Measurements from ENCODE around the gene ATCAY. TPM values are rescaled to one million over a fixed set of nuclear protein-coding genes. Genes with fewer than 3 reads are reported as not detected.
A peak's percentile ranks its signal among the peaks of the same experiment; 100 is the strongest.
"Not testable (repeated sequence)": the region's sequence is repeated elsewhere in the genome, so short reads cannot be mapped to it uniquely, and the experiment has no call there.

ATCAY gene
- total RNA-seq, 2 donors from 2014 or later: 0.58 to 2.8 TPM

DNA sequence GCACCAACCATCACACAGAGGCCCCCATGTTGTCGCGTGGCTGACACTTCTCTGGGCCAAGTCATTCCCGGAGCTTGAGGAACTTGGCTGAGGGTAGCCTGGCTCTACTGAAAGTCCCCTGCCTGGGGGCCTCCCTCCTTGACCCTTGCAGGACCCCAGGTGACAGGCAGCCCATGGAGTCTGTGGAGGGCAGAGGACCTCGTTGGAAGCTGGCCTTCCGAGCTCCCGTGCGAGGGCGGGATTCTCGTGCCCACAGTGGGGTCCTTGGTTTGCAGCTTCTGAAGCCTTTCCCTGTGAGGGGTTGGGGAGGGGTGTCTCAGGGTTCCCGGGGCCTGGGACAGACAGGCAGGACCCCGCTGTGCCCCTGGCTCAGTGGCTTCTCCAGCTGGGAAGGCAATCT is 68.8 kb downstream of the ATCAY start:
- WGBS, 2 experiments (ENCODE audit: insufficient coverage in 1 of 2, insufficient read length in 1 of 2): 87 to 96% methylated on average over 4 to 11 of the region's 11 CpGs
- TF ChIP-seq, protein P1, sequence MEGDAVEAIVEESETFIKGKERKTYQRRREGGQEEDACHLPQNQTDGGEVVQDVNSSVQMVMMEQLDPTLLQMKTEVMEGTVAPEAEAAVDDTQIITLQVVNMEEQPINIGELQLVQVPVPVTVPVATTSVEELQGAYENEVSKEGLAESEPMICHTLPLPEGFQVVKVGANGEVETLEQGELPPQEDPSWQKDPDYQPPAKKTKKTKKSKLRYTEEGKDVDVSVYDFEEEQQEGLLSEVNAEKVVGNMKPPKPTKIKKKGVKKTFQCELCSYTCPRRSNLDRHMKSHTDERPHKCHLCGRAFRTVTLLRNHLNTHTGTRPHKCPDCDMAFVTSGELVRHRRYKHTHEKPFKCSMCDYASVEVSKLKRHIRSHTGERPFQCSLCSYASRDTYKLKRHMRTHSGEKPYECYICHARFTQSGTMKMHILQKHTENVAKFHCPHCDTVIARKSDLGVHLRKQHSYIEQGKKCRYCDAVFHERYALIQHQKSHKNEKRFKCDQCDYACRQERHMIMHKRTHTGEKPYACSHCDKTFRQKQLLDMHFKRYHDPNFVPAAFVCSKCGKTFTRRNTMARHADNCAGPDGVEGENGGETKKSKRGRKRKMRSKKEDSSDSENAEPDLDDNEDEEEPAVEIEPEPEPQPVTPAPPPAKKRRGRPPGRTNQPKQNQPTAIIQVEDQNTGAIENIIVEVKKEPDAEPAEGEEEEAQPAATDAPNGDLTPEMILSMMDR (conservative IDR thresholded peaks at IDR 0.05): no peak
- Histone ChIP-seq H3K4me3 (ENCODE audit: low read length) (no peak overlapping the region), H3K27me3 (ENCODE audit: control insufficient read depth, insufficient read depth, low read length, poor library complexity, severe bottlenecking) (no peaks in the 10 kb centered on the region), H3K9ac (ENCODE audit: extremely low read depth, low read length, poor library complexity, severe bottlenecking) (no peak overlapping the region), H3K4me1 (ENCODE audit: control insufficient read depth, insufficient read depth, low read length) (no peaks in the 10 kb centered on the region), H3K36me3 (ENCODE audit: control insufficient read depth, insufficient read depth, low read length) (no peaks in the 10 kb centered on the region), H3K9me3 (ENCODE audit: control insufficient read depth, low read length) (no peaks in the 10 kb centered on the region), H3K27ac (ENCODE audit: low read depth, low read length) (no peak overlapping the region)
- no peak overlapping the region for H3K27ac Mint-ChIP-seq
- peak; percentile 51 for DNase-seq
- no peak overlapping the region for H3K4me3 Mint-ChIP-seq
- H3K9me3 Mint-ChIP-seq: no peaks in the 10 kb centered on the region
- peaks cover 5% of the 10 kb centered on the region for H3K36me3 Mint-ChIP-seq (ENCODE audit: low read depth)
- no peaks in the 10 kb centered on the region for H3K27me3 Mint-ChIP-seq (ENCODE audit: insufficient read depth)
- H3K4me1 Mint-ChIP-seq: no peaks in the 10 kb centered on the region

DNA sequence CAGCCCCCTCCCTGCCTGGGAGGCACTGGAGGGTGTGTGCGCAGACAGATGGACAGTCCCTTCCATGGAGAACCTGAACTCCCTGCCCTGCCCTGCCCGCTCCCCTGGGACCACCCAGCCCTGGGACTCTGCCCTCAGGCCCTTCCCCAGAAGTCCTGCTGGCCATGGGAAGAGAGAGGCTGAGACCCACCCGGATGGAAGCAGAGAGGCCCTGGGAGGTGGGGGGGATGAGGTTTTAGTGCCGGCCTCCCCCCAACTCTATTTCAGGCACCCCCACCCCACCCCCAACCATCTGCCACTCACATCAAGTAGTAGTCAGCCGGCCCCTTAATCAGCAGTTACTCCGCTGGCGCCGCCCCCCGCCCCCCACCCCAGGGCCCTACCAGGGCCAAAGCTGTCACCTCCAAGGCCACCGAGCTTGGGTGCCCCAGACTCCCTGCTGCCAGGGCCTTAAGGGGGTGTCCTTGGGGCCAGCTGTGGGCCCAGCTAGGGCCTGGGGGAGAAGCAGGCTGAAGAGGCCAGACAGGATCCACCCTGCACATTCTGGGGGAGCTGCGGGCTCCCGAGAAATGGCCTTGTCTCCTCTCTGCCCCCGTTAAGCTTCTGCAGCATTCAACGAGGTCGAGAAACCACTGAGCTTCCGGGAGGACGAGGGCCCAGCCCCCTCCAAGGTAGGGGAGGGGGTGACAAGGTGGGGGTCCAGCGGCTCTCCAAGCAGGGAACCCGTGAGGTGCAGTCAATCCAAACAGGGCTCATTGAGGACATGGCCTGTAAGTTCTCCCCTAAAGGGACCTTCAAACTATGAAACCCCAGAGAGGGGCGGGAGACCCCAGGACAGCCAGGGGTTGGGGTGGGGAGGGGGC is 69.7 kb downstream of the ATCAY start:
- H3K4me3 Mint-ChIP-seq: no peak overlapping the region
- H3K27me3 Mint-ChIP-seq (ENCODE audit: insufficient read depth): no peaks in the 10 kb centered on the region
- H3K36me3 ChIP-seq (ENCODE audit: control insufficient read depth, insufficient read depth, low read length): peaks cover under 1% of the 10 kb centered on the region
- no peak overlapping the region for H3K4me3 ChIP-seq (ENCODE audit: low read length)
- 74 to 86% methylated on average over 9 to 16 of the region's 20 CpGs for WGBS, 2 experiments (ENCODE audit: insufficient coverage in 1 of 2, insufficient read length in 1 of 2)
- H3K9ac ChIP-seq (ENCODE audit: extremely low read depth, low read length, poor library complexity, severe bottlenecking): no peak overlapping the region
- TF ChIP-seq, protein P1 (conservative IDR thresholded peaks at IDR 0.05): no peak
- peak; percentile 48 for DNase-seq
- no peaks in the 10 kb centered on the region for H3K9me3 ChIP-seq (ENCODE audit: control insufficient read depth, low read length)
- H3K4me1 ChIP-seq (ENCODE audit: control insufficient read depth, insufficient read depth, low read length): no peaks in the 10 kb centered on the region
- H3K27me3 ChIP-seq (ENCODE audit: control insufficient read depth, insufficient read depth, low read length, poor library complexity, severe bottlenecking): no peaks in the 10 kb centered on the region
- H3K9me3 Mint-ChIP-seq: no peaks in the 10 kb centered on the region
- H3K27ac Mint-ChIP-seq: no peak overlapping the region
- no peak overlapping the region for H3K27ac ChIP-seq (ENCODE audit: low read depth, low read length)
- peaks cover 4% of the 10 kb centered on the region for H3K36me3 Mint-ChIP-seq (ENCODE audit: low read depth)
- H3K4me1 Mint-ChIP-seq: no peaks in the 10 kb centered on the region

- WGBS, 2 experiments (ENCODE audit: insufficient coverage in 1 of 2, insufficient read length in 1 of 2): 85 to 88% methylated on average over 28 to 41 of the region's 41 CpGs
- Mint-ChIP-seq H3K4me3 (no peak overlapping the region), H3K27me3 (ENCODE audit: insufficient read depth) (no peaks in the 10 kb centered on the region), H3K9me3 (no peaks in the 10 kb centered on the region), H3K36me3 (ENCODE audit: low read depth) (peaks cover 7% of the 10 kb centered on the region), H3K27ac (no peak overlapping the region), H3K4me1 (no peaks in the 10 kb centered on the region)
- TF ChIP-seq, protein P1 (conservative IDR thresholded peaks at IDR 0.05): no peak
- peak; percentile 62 for DNase-seq
- no peak overlapping the region for H3K4me3 ChIP-seq (ENCODE audit: low read length)
- peaks cover 9% of the 10 kb centered on the region for H3K36me3 ChIP-seq (ENCODE audit: control insufficient read depth, insufficient read depth, low read length)
- no peaks in the 10 kb centered on the region for H3K27me3 ChIP-seq (ENCODE audit: control insufficient read depth, insufficient read depth, low read length, poor library complexity, severe bottlenecking)
- peak overlapping the region; percentile 44 for H3K27ac ChIP-seq (ENCODE audit: low read depth, low read length)
- no peak overlapping the region for H3K9ac ChIP-seq (ENCODE audit: extremely low read depth, low read length, poor library complexity, severe bottlenecking)
- no peaks in the 10 kb centered on the region for H3K4me1 ChIP-seq (ENCODE audit: control insufficient read depth, insufficient read depth, low read length)
- no peaks in the 10 kb centered on the region for H3K9me3 ChIP-seq (ENCODE audit: control insufficient read depth, low read length)
These were observed 70.7 kb downstream of the ATCAY start for GRCh38 chr19:3950871-3951861.

GRCh38 chr19:3952755-3953276 is 72.3 kb downstream of the ATCAY start:
- not testable (repeated sequence) for H3K27me3 Mint-ChIP-seq (ENCODE audit: insufficient read depth); H3K4me1 Mint-ChIP-seq; H3K9me3 ChIP-seq (ENCODE audit: control insufficient read depth, low read length); H3K4me3 ChIP-seq (ENCODE audit: low read length); DNase-seq; H3K9me3 Mint-ChIP-seq; H3K27ac ChIP-seq (ENCODE audit: low read depth, low read length); H3K4me1 ChIP-seq (ENCODE audit: control insufficient read depth, insufficient read depth, low read length); H3K27me3 ChIP-seq (ENCODE audit: control insufficient read depth, insufficient read depth, low read length, poor library complexity, severe bottlenecking); H3K4me3 Mint-ChIP-seq; H3K27ac Mint-ChIP-seq; H3K9ac ChIP-seq (ENCODE audit: extremely low read depth, low read length, poor library complexity, severe bottlenecking)
- peaks cover 14% of the 10 kb centered on the region for H3K36me3 Mint-ChIP-seq (ENCODE audit: low read depth)
- peaks cover 19% of the 10 kb centered on the region for H3K36me3 ChIP-seq (ENCODE audit: control insufficient read depth, insufficient read depth, low read length)
- 94 to 95% methylated on average over 8 to 9 of the region's 9 CpGs for WGBS, 2 experiments (ENCODE audit: insufficient coverage in 1 of 2, insufficient read length in 1 of 2)

Measured in endodermal cell (in vitro differentiated cells).